ENCODE measurements around the gene SRRD. TPM values are rescaled to one million over a fixed set of nuclear protein-coding genes. Genes with fewer than 3 reads are reported as not detected.

Gene SRRD
- total and polyA plus RNA-seq, 10 donors = 9.9 to 21.1 (median 17.9) TPM

DNA sequence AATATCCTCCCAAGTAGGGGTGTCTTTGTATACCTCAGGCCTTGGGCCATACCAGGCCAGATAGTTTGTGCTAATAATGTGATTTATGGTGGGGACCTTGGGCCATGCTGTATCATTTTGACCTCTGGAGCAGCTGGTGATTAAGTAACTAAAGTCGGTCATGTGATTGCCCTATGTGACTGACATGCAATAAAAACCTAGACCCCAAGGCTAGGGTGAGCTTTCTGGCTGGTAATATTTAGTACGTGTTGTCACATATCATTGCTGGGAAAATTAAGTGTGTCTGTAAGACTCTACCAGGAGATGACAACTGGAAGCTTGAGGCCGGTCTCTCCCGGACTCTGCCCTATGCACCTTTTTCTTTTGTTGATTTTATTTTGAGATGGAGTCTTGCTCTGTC lies 41.2 kb downstream of the SRRD start:
- WGBS, 5 donors = 85 to 95% (median 86%) methylated on average over 4 of the region's 4 CpGs
- Histone ChIP-seq H3K27ac (no peak overlapping the region), H3K9me3 (no peaks in the 10 kb centered on the region), H3K27me3 (replicated peaks in 1 of 7) (no peaks in the 10 kb centered on the region), H3K36me3 (peaks cover 0 to 80% (median 45%) of the 10 kb centered on the region in 6 donors), H3K4me1 (peaks cover 0 to 4% (median 0%) of the 10 kb centered on the region in 6 donors), H3K4me3 (no peak overlapping the region)
- intact Hi-C loops (cut with DNase I; ENCODE audit: low total_unique reads) = no loop called here
- TF ChIP-seq POLR2AphosphoS5 (IDR thresholded peaks at IDR 0.05) = no peak
- TF ChIP-seq POLR2A (IDR thresholded peaks at IDR 0.05) = no peak
- TF ChIP-seq, protein P1, sequence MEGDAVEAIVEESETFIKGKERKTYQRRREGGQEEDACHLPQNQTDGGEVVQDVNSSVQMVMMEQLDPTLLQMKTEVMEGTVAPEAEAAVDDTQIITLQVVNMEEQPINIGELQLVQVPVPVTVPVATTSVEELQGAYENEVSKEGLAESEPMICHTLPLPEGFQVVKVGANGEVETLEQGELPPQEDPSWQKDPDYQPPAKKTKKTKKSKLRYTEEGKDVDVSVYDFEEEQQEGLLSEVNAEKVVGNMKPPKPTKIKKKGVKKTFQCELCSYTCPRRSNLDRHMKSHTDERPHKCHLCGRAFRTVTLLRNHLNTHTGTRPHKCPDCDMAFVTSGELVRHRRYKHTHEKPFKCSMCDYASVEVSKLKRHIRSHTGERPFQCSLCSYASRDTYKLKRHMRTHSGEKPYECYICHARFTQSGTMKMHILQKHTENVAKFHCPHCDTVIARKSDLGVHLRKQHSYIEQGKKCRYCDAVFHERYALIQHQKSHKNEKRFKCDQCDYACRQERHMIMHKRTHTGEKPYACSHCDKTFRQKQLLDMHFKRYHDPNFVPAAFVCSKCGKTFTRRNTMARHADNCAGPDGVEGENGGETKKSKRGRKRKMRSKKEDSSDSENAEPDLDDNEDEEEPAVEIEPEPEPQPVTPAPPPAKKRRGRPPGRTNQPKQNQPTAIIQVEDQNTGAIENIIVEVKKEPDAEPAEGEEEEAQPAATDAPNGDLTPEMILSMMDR (IDR thresholded peaks at IDR 0.05 in 8 of 11, conservative IDR thresholded peaks at IDR 0.05 in 3 of 11) = no peak
- no peak for DNase-seq

DNA sequence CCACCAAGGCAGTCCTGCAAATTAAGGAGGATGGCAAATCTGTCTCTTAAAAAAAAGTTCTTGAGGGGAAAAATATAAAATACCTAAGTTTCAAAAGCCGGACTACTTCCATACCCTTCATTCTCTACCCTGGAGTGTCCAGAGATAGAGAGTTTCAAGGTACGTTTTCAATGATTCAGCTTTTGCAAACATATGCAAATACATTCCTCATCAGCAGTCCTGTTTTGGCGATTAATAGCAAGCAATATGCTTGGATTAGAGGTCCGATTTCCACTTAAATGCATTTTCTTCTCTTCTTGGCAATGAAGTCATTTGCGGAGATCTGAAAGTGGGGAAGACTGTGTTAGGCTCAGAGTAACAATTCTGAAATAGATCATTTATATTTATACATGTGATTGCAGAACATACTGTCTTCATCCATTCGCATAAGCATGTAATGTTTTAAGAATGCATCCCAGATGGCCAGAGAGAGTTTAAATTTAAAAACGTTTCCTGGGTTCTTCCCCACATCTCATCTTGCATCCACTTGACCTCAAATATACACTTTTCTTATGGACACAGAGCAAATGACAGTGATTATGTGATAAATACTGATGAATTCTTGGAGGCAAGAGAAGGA lies 42.4 kb downstream of the SRRD start:
- Histone ChIP-seq H3K27ac (no peak overlapping the region), H3K4me1 (peaks cover 0 to 10% (median 0%) of the 10 kb centered on the region in 6 donors), H3K27me3 (replicated peaks in 1 of 7) (no peaks in the 10 kb centered on the region), H3K36me3 (peaks cover 0 to 92% (median 51%) of the 10 kb centered on the region in 6 donors), H3K9me3 (no peaks in the 10 kb centered on the region), H3K4me3 (no peak overlapping the region)
- DNase-seq = no peak
- TF ChIP-seq, protein P1 (IDR thresholded peaks at IDR 0.05 in 8 of 11, conservative IDR thresholded peaks at IDR 0.05 in 3 of 11) = no peak
- TF ChIP-seq POLR2A (IDR thresholded peaks at IDR 0.05) = no peak
- TF ChIP-seq POLR2AphosphoS5 (IDR thresholded peaks at IDR 0.05) = no peak
- WGBS, 5 donors = 91 to 94% (median 92%) methylated on average over 7 of the region's 7 CpGs
- intact Hi-C loops (cut with DNase I; ENCODE audit: low total_unique reads) = no loop called here

DNA sequence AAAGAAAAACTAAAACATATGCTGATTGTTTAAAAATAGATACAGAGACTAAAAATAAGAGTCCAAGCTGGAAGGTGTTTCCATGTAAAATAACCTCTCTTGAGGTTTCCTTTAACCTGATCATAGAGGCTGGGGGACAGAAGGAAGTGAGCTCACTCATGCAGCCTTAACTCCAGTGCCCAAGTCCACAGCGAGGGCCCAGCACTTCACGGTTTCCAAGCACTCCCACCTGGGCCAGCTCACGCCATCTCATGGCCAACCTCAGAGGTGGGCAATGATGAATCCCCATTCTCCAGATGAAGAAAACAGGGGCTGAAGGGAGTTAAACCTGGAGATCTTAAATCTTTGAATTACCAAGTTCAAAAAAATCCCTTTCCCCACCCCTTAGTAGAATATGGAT lies 43.5 kb downstream of the SRRD start:
- no peaks in the 10 kb centered on the region for H3K9me3 ChIP-seq

More for the DNA sequence above, 43.5 kb downstream of the SRRD start:
- Histone ChIP-seq H3K4me3 (no peak overlapping the region), H3K27ac (no peak overlapping the region), H3K27me3 (replicated peaks in 1 of 7) (no peaks in the 10 kb centered on the region), H3K36me3 (peaks cover 0 to 100% (median 61%) of the 10 kb centered on the region in 6 donors), H3K4me1 (peaks cover 0 to 10% (median 0%) of the 10 kb centered on the region in 6 donors)
- no peak for DNase-seq
- intact Hi-C loops (cut with DNase I; ENCODE audit: low total_unique reads) = no loop called here
- WGBS, 5 donors = 67 to 83% (median 75%) methylated on average over 3 of the region's 3 CpGs
- TF ChIP-seq POLR2AphosphoS5 (IDR thresholded peaks at IDR 0.05) (no peak), POLR2A (IDR thresholded peaks at IDR 0.05) (no peak)
- TF ChIP-seq, protein P1 (IDR thresholded peaks at IDR 0.05 in 8 of 11, conservative IDR thresholded peaks at IDR 0.05 in 3 of 11) = no peak

Data from spleen (tissue), 11 donors.